T-helper 1 cell (primary cell): ENCODE results near the gene MVP.
"Not testable (repeated sequence)": the region's sequence is repeated elsewhere in the genome, so short reads cannot be mapped to it uniquely, and the experiment has no call there.

Source experiments
- DNase-seq, 5 donors: peaks; one replicate each; pipeline ENCODE4 v3.0.0-alpha.2; 2012 to 2020

Gene MVP

GRCh38 chr16:29844575-29845331 is 24.5 kb downstream of the MVP start:
- DNase-seq, result no peak

- no peak for DNase-seq
Observed at GRCh38 chr16:29845656-29846055, 25.4 kb downstream of the MVP start.

- DNase-seq, result peak; percentile 54 to 79 (median 74)
Observed at GRCh38 chr16:29848420-29849297, 28.4 kb downstream of the MVP start.

- DNase-seq, result no peak
Observed at GRCh38 chr16:29849505-29849904, 29.2 kb downstream of the MVP start.

GRCh38 chr16:29850998-29851397 is 30.7 kb downstream of the MVP start:
- no peak for DNase-seq

- no peak for DNase-seq
Observed at GRCh38 chr16:29852654-29853053, 32.4 kb downstream of the MVP start.

- no peak for DNase-seq
Observed at GRCh38 chr16:29854520-29855100, 34.3 kb downstream of the MVP start.

- no peak for DNase-seq
Observed at GRCh38 chr16:29857133-29857760, 37.0 kb downstream of the MVP start.

- no peak for DNase-seq
Observed at GRCh38 chr16:29858149-29858849, 38.0 kb downstream of the MVP start.

- no peak for DNase-seq
Observed at GRCh38 chr16:29858974-29859373, 38.7 kb downstream of the MVP start.

- DNase-seq, result no peak
Observed at GRCh38 chr16:29860218-29860617, 40.0 kb downstream of the MVP start.

GRCh38 chr16:29862383-29862883 is 42.2 kb downstream of the MVP start:
- no peak for DNase-seq

- DNase-seq, result peak; percentile 84 to 96 (median 90)
Observed at GRCh38 chr16:29862884-29863668, 42.8 kb downstream of the MVP start, which contains the start of gene CDIPT. CDIPT (minus strand) TSS chr16:29863226; CDS start chr16:29862857, 369 bp downstream.

GRCh38 chr16:29863669-29863984 is 43.4 kb downstream of the MVP start:
- no peak for DNase-seq

- no peak for DNase-seq
Observed at GRCh38 chr16:29864205-29864604, 43.9 kb downstream of the MVP start.

GRCh38 chr16:29868396-29869009 is 48.2 kb downstream of the MVP start:
- no peak for DNase-seq

- DNase-seq, result not testable (repeated sequence)
Observed at GRCh38 chr16:29869067-29869466, 48.8 kb downstream of the MVP start.

- DNase-seq, result no peak
Observed at GRCh38 chr16:29871822-29872546, 51.7 kb downstream of the MVP start.

- no peak for DNase-seq
Observed at GRCh38 chr16:29873319-29873718, 53.1 kb downstream of the MVP start.

GRCh38 chr16:29875206-29875605 is 54.9 kb downstream of the MVP start:
- no peak for DNase-seq
